ENCODE measurements around the gene EXOC3L2. TPM values are rescaled to one million over a fixed set of nuclear protein-coding genes. Genes with fewer than 3 reads are reported as not detected.
A peak's percentile ranks its signal among the peaks of the same experiment; 100 is the strongest.

Gene EXOC3L2
- total RNA-seq, 1 donor from 2014 or later, result 3.6 TPM

DNA sequence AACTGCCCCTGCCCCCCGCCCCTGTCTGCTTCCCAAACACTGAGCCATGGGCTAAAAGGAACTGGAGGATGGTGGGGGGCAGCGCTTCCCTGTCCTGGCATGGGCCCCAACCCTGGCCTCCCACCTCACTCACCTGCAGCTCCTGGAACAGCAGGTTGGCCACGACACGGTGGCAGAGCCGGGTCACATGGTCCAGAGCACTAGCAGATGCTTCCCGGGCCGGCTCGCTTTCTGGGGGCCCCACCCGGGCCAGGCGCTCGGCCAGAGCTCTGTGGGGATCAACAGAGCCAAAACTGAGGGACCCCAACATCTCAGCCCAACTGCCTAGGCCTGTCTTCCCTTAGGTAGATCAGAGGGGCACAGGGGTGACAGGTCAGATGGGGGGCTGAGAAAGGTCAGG is 20.6 kb downstream of the EXOC3L2 start:
- ATAC-seq, result peak in 1 of 2 donors; percentile 13
- no peaks in the 10 kb centered on the region for H3K36me3 ChIP-seq
- DNase-seq, result no peak
- H3K27me3 ChIP-seq (ENCODE audit: low read depth), result no peaks in the 10 kb centered on the region
- no peak overlapping the region for H3K4me3 ChIP-seq
- no peak for TF ChIP-seq CTCF (IDR thresholded peaks at IDR 0.05)
- H3K27ac ChIP-seq, result no peak overlapping the region
- H3K4me1 ChIP-seq, result no peaks in the 10 kb centered on the region
- no peaks in the 10 kb centered on the region for H3K9me3 ChIP-seq
- intact Hi-C loops (cut with DNase I), result no loop called here

- Histone ChIP-seq H3K4me3 (no peak overlapping the region), H3K36me3 (no peaks in the 10 kb centered on the region), H3K27me3 (ENCODE audit: low read depth) (peaks cover 3% of the 10 kb centered on the region), H3K9me3 (no peaks in the 10 kb centered on the region), H3K27ac (no peak overlapping the region), H3K4me1 (no peaks in the 10 kb centered on the region)
- TF ChIP-seq CTCF (IDR thresholded peaks at IDR 0.05), result no peak
- intact Hi-C loops (cut with DNase I), result no loop called here
- ATAC-seq (no peak), DNase-seq (no peak)
Measured at GRCh38 chr19:45223879-45224278, 21.3 kb downstream of the EXOC3L2 start.

GRCh38 chr19:45222724-45223123 is 22.5 kb downstream of the EXOC3L2 start:
- no peak for ATAC-seq

GRCh38 chr19:45218911-45219743 is 26.1 kb downstream of the EXOC3L2 start:
- no peaks in the 10 kb centered on the region for H3K9me3 ChIP-seq
- H3K27ac ChIP-seq, result no peak overlapping the region
- no peak overlapping the region for H3K4me3 ChIP-seq
- no peak for DNase-seq
- intact Hi-C loops (cut with DNase I), result no loop called here
- no peak for ATAC-seq
- TF ChIP-seq CTCF (IDR thresholded peaks at IDR 0.05), result no peak
- peaks cover 34% of the 10 kb centered on the region for H3K27me3 ChIP-seq (ENCODE audit: low read depth)
- H3K4me1 ChIP-seq, result peaks cover 21% of the 10 kb centered on the region
- no peaks in the 10 kb centered on the region for H3K36me3 ChIP-seq

More at GRCh38 chr19:45222724-45223123, 22.5 kb downstream of the EXOC3L2 start:
- Histone ChIP-seq H3K4me3 (no peak overlapping the region), H3K9me3 (no peaks in the 10 kb centered on the region), H3K27me3 (ENCODE audit: low read depth) (peaks cover 5% of the 10 kb centered on the region), H3K27ac (no peak overlapping the region), H3K36me3 (no peaks in the 10 kb centered on the region), H3K4me1 (no peaks in the 10 kb centered on the region)
- intact Hi-C loops (cut with DNase I), result no loop called here
- no peak for TF ChIP-seq CTCF (IDR thresholded peaks at IDR 0.05)
- DNase-seq, result no peak

GRCh38 chr19:45218426-45218825 is 26.8 kb downstream of the EXOC3L2 start:
- no peak overlapping the region for H3K27ac ChIP-seq
- no peaks in the 10 kb centered on the region for H3K36me3 ChIP-seq
- H3K4me3 ChIP-seq, result no peak overlapping the region
- intact Hi-C loops (cut with DNase I), result no loop called here
- TF ChIP-seq CTCF (IDR thresholded peaks at IDR 0.05), result no peak
- peaks cover 21% of the 10 kb centered on the region for H3K4me1 ChIP-seq
- H3K27me3 ChIP-seq (ENCODE audit: low read depth), result peaks cover 34% of the 10 kb centered on the region
- ATAC-seq (no peak), DNase-seq (no peak)
- H3K9me3 ChIP-seq, result no peaks in the 10 kb centered on the region

Measured in lower lobe of right lung (tissue), 2 donors.